HS-27A (cell line): ENCODE measurements around the gene OLFM2.

Experiments
- DNase-seq: peaks from one replicate; pipeline ENCODE4 v3.0.0-alpha.2; 2012; ENCODE audit warnings: low read depth, missing footprints

Gene OLFM2

GRCh38 chr19:9906475-9907087 is 29.7 kb downstream of the OLFM2 start:
- no peak for DNase-seq

- no peak for DNase-seq
Observed at GRCh38 chr19:9903336-9903735, 33.0 kb downstream of the OLFM2 start.

- no peak for DNase-seq
Observed at GRCh38 chr19:9901642-9902041, 34.7 kb downstream of the OLFM2 start.

GRCh38 chr19:9901020-9901419 is 35.3 kb downstream of the OLFM2 start:
- no peak for DNase-seq

DNA sequence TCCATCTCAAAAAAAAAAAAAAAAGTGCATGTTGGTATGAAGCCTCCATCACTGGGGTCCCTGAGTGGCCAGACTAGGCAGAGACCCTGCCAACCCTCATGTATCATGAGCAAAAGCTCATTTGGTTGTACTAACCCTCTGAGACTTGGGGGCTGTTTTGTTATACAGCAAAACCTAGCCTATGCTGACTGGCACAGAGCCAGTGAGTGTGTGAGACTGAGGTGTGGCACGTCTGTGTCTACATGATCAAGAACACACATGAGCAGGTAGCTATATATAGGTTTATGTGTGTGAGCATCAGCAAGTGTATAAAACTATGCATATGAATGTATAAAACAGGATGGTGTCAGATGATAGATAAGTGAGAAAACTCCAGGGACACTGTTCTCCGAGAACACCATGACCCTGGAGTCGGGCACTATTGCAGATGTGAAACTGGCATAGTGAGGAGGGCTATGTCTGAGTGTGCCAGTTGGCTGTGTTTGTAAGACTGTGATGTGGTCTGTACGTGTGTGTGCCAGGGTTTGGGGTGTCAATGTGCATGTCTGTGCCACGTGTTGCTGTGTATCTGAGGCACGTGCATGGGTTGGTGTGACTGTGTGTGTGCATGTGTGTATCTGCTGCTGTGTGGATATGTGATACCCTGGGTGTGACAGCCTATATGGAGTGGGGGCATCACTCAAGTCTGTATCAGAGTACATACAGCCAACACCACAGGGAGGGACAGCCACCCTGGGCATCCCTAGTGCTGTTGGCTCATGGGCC is 44.5 kb downstream of the OLFM2 start:
- DNase-seq = no peak

GRCh38 chr19:9885077-9885552 is 51.2 kb downstream of the OLFM2 start:
- DNase-seq = no peak

DNA sequence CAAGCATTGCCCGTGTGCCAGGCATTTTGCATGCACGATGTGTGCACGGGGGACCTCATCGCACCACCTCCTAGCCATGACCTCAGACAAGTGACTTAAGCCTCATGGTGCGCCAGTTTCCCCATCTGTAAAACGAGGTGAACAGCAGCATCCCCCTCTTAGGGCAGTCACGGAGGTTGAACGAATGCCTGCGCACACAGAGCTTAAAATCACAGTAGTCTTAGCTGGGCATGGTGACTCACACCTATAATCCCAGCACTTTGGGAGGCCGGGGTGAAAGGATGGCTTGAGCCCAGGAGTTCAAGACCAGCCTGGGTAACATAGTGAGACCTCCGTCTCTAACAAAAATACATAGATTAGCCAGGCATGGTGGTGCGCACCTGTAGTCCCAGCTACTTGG is 52.6 kb downstream of the OLFM2 start:
- no peak for DNase-seq

DNA sequence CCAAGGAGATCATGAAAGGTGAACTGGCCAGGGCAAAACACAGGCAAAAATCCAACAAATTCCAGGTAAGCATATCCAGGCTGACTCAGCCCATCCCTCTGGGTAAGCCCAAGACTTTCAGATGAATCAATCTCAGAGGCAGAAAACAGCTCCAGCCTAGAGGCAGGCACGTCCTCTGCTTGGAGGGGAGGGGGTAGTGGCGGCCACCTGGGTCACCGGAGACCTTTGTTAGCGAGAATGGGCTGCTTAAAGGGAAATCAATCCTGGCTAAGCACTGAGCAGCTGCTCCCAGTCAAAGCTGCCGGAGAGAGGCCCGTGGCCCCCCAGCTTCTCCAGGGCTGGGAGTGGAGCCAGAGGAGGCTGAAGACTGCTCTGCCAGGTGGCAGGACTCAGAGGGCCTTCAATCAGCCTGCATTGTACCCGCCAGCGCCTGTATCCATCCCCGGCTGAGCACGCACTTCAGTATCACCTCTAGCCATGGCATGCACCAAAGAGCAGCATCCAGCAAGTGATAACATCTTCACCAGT is 53.0 kb downstream of the OLFM2 start:
- DNase-seq = no peak

DNA sequence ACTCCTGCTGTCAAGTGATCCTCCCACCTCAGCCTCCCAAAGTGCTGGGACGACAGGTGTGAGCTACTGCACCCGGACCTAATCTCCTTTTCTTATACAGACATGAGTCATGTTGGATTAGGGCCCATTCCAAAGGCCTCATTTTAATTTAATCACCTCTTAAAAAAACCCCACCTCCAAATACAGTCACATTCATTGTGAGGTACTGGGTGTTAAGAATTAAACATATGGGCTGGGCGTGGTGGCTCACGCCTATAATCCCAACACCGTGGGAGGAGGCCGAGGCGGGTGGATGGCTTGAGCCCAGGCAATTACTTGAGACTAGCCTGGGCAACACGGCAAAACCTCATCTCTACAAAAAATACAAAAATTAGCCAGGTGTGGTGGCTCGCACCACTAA is 54.6 kb downstream of the OLFM2 start:
- no peak for DNase-seq

- no peak for DNase-seq
Observed at GRCh38 chr19:9878511-9879196, 57.7 kb downstream of the OLFM2 start.

DNA sequence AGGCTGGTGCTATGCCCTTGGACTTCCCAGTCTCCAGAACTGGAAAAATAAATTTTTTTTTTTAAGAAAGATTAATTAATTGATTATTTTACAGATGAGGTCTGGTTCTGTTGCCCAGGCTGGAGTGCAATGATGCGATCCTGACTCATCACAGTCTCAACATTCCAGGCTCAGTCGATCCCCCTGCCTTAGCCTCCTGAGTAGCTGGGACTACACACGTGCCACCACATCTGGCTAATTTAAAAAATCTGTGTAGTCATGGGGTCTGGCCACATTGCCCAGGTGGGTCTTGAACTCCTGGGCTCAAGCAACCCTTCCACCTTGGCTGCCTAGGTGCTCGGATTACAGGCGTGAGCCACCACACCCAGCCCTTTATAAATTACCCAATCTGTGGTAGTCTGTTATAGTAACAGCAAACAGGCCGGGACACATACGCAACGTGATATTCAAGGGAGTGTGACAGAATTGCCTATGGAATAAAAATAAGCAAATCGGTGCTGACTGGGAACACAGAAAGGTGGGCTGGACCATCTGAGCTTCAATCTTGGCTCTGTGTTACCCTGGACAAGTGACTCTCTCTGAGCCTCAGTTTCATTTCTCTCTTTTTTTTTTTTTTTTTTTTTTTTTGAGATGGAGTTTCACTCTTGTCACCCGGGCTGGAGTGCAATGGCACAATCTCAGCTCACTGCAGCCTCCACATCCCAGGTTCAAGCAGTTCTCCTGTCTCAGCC is 58.4 kb downstream of the OLFM2 start:
- DNase-seq = peak; percentile 15

- no peak for DNase-seq
Observed at GRCh38 chr19:9875796-9876195, 60.5 kb downstream of the OLFM2 start.

GRCh38 chr19:9875031-9875627 is 61.2 kb downstream of the OLFM2 start:
- no peak for DNase-seq

- no peak for DNase-seq
Observed at GRCh38 chr19:9872618-9873242, 63.6 kb downstream of the OLFM2 start.

DNA sequence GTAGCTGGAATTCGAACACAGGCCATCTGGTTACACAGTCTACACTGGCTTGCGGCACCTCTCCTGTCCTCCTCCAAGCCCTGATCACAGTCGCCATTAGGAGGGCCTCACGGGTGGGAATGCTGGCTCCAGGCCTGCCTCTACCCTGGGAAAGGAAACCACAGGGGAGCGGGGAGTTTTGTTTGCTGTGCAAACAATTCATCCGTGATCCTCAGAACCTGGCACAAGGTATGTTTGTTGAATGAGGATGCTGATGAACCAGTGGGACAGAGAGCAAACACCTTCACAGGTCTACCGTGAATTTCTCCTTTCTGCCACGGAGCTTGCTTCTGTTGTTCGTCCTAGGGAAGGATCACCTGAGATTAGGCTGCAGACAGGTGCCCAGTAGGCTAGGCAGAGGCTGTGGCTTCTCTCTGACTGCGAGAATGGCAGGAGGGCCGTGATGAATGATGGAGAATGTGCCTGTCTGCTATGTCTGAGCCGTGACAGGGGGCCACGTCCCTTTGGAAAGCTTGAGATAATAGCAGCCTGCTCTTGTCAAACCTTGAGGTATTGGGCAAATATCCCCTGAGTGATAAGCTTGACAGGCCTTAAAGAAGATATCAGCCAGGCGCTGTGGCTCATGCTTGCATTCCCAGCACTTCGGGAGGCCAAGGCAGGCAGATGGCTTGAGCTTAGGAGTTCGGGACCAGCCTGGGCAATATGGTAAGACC is 64.5 kb downstream of the OLFM2 start:
- DNase-seq = no peak

DNA sequence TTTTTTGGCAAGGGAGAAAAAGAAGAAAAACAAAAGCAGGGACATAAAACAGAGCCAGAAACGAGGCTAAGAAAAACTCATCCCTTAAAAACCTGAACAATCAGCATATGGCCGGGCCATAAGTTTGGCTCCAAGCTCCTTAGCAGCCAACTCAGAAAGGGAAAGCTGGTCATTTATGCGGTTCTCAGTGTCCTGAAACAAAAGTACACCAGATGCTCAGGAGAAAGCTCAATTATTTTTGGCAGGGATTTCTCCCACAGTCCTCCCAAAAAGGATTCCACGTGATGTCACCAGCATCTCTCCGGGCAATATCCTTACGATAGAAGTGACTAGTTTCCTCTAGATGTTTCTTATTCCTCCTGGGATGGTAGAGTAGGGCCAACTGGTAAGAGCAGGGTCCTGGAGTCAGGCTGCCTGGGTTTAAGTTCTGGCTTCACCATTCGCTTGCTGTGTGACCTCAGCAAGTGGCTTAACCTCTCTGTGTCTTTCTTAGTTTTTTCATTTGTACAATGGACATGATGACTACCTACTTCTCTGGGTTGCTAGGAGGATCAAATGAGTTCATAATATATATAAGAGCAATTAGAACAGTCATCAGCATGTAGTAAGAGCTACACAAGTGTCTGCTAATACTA is 67.2 kb downstream of the OLFM2 start:
- no peak for DNase-seq

DNA sequence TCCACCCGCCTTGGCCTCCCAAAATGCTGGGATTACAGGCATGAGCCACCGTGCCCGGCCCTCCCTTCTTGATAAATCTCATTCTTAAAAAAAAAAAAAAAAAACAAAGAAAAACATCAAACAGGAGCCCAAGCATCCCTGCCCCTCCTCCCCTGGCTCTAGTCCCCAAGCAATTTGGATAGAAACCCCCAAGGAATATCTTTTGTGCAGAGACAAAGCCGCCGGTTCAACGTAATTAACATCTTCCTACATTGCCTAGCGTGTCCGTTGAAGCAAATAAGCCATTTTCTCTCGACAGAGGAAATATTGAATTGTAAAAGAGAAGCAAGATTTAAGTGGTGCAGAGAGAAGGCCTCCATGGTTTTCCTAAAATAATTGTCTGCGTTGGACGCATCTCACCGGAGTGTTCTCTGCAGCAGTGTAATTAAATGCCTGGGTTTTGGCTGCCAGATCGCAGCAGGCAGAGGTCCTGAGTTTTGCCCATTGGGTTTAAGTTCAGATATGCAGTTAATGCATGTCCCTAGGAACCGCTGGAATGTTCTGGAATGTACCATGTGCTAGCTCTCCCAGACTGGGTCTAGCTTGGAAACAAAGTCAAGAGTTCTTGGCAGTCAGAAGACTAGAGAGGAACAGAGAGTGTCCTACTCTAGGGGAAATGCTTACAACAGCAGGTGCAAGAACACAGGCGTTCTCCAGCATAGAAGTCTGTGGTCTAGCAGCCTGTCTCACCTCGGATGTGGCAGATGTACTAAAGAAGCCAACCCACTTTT is 70.4 kb downstream of the OLFM2 start:
- no peak for DNase-seq

- DNase-seq = no peak
Observed at GRCh38 chr19:9863759-9864158, 72.6 kb downstream of the OLFM2 start.

DNA sequence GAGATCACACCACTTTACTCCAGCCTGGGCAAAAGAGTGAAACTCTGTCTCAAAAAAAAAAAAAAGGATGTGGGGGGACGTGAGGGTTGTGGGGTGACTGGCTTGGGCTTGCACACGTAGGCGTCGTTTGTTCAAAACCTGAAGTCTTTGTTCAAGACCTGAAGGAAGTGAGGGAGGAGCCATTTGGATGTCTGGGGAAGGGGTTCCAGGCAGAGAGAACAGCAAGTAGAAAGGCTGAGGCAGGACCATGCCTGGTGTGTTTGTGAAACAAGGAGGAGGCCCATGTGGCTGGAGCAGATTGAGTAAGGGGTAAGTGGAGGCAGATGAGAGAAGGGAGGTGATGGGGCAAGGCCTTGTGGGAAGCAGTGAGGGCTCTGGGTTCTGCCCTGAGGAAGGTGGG is 73.4 kb downstream of the OLFM2 start:
- DNase-seq = no peak
